ENCODE results near the gene PAGE4. TPM values are rescaled to one million over a fixed set of nuclear protein-coding genes. Genes with fewer than 3 reads are reported as not detected.

PAGE4 gene
- not detected in 2 replicates for total RNA-seq

GRCh38 chrX:49829016-49829415, at the start of gene PAGE4:
PAGE4 (plus strand) TSS chrX:49829303; CDS start chrX:49830429, 1,126 bp downstream.
- no peak for DNase-seq (ENCODE audit: low read depth)

GRCh38 chrX:49784747-49785280, 44.3 kb upstream of the PAGE4 start:
- no peak for DNase-seq (ENCODE audit: low read depth)

- peak; percentile 0 for DNase-seq (ENCODE audit: low read depth)
These were observed 36.7 kb upstream of the PAGE4 start for GRCh38 chrX:49792376-49792775.

- DNase-seq (ENCODE audit: low read depth): no peak
These were observed 35.4 kb upstream of the PAGE4 start for GRCh38 chrX:49793686-49794085.

GRCh38 chrX:49799828-49800227, 29.3 kb upstream of the PAGE4 start:
- DNase-seq (ENCODE audit: low read depth): no peak

GRCh38 chrX:49809891-49810632, 19.0 kb upstream of the PAGE4 start:
- no peak for DNase-seq (ENCODE audit: low read depth)

GRCh38 chrX:49812177-49812576, 16.9 kb upstream of the PAGE4 start:
- DNase-seq (ENCODE audit: low read depth): no peak

GRCh38 chrX:49816435-49816834, 12.7 kb upstream of the PAGE4 start:
- no peak for DNase-seq (ENCODE audit: low read depth)

GRCh38 chrX:49838374-49838773, 9.3 kb downstream of the PAGE4 start:
- peak; percentile 4 for DNase-seq (ENCODE audit: low read depth)

GRCh38 chrX:49840679-49841078, 11.6 kb downstream of the PAGE4 start:
- peak; percentile 77 for DNase-seq (ENCODE audit: low read depth)

- DNase-seq (ENCODE audit: low read depth): peak; percentile 0
These were observed 13.5 kb downstream of the PAGE4 start for GRCh38 chrX:49842621-49843020.

- DNase-seq (ENCODE audit: low read depth): no peak
These were observed 15.5 kb downstream of the PAGE4 start for GRCh38 chrX:49844611-49845010.

- DNase-seq (ENCODE audit: low read depth): no peak
These were observed 16.7 kb downstream of the PAGE4 start for GRCh38 chrX:49845701-49846403.

GRCh38 chrX:49846522-49846921, 17.4 kb downstream of the PAGE4 start:
- no peak for DNase-seq (ENCODE audit: low read depth)

GRCh38 chrX:49848275-49848674, 19.2 kb downstream of the PAGE4 start:
- DNase-seq (ENCODE audit: low read depth): no peak

- DNase-seq (ENCODE audit: low read depth): no peak
These were observed 20.9 kb downstream of the PAGE4 start for GRCh38 chrX:49850028-49850427.

- DNase-seq (ENCODE audit: low read depth): no peak
These were observed 24.6 kb downstream of the PAGE4 start for GRCh38 chrX:49853661-49854060.

- DNase-seq (ENCODE audit: low read depth): no peak
These were observed 27.7 kb downstream of the PAGE4 start for GRCh38 chrX:49856819-49857218.

- no peak for DNase-seq (ENCODE audit: low read depth)
These were observed 29.2 kb downstream of the PAGE4 start for GRCh38 chrX:49858341-49858740.

GRCh38 chrX:49859491-49859890, 30.4 kb downstream of the PAGE4 start:
- DNase-seq (ENCODE audit: low read depth): no peak

GRCh38 chrX:49860867-49861535, 31.9 kb downstream of the PAGE4 start:
- no peak for DNase-seq (ENCODE audit: low read depth)

GRCh38 chrX:49862093-49862492, 33.0 kb downstream of the PAGE4 start:
- DNase-seq (ENCODE audit: low read depth): no peak

- DNase-seq (ENCODE audit: low read depth): no peak
These were observed 39.6 kb downstream of the PAGE4 start for GRCh38 chrX:49868739-49869138.

Data from renal cortical epithelial cell (primary cell).